GM18526 (cell line): ENCODE results near the gene ADCY3.

Experiments
- POLR2A ChIP-seq: IDR thresholded peaks from 3 replicates; pipeline ENCODE4 v1.6.1; 2011; ENCODE audit not compliant: insufficient read length; ENCODE audit errors: extremely low read depth

ADCY3 gene

DNA sequence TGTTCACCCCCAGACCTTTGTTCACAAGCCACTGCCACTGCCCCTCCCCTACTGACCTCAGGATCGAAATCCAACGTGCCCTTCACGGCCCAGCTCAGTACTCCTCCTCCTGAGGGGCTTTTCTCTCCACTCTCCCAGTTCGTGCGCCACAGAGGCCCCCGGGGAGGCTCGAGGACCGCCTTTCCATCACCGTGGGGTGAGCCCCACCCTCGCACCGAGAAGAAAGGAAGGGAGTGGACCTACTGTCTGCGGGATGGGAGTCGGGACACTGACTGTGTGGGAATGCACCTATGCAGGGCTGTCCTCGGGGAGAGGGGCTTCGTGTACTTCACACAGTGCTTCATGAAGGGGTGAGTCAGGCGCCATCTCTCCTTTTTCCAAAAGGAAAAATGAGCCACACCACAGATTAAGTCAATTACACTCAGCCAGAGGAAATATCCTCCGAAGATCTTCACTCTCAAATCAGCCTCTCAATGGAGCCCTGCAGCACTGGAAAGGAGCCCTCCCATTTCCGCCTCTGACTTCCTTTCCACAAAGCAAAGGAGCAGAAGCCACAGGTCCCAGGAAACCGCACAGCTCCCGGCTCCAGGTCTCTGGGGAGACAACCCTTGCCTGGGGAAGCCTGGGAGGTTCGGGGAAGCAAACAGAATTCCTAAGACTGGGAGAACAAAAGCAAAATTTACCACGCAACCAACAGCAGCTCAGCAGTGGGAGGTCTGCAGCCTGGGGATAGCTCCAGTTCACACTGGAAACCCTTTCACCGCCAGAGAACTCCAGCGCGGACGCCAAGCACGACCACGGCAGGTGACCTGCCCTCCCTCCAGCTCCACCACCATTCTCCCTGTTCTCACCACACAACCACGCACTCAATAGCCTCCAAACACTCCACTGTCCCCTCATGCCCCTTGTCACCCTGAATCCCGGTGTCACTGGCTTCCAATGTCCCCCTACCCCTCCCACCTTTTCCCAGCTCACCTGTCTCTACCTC lies 21.6 kb downstream of the ADCY3 start:
- no peak for TF ChIP-seq POLR2A

DNA sequence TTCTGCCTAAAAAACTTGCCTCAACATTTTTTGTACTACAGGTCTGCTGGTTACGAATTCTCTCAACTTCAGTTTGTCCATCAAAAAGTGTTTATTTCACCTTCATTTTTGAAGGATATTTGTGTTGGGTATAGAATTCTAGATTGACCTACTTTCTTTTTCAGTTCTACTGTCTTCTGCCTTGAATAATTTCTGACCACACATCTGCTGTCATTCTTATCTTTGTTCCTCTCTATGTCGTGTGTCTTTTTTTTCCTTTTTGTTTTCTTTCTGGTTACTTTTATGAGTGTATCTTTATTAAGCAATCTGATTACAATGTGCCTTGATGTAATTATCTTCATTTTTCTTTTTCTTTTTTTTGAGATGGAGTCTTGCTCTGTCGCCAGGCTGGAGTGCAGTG lies 25.3 kb downstream of the ADCY3 start:
- no peak for TF ChIP-seq POLR2A

DNA sequence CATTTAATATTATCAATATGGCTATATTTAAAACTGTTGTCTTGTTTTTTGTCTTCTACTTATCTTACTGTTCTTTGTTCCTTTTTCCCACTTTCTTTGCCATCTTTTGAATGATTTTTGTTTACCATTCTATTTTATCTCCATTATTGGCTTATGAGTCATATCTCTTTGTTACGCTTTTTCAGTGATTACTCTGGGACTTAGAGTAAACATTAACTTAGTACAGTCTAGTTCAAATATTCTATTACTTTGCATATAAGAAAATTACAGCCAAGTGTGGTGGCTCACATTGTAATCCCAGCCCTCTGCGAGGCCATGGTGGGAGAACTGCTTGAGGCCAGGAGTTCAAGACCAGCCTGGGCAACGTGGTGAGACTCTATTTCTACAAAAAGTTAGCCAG lies 26.1 kb downstream of the ADCY3 start:
- TF ChIP-seq POLR2A = no peak

DNA sequence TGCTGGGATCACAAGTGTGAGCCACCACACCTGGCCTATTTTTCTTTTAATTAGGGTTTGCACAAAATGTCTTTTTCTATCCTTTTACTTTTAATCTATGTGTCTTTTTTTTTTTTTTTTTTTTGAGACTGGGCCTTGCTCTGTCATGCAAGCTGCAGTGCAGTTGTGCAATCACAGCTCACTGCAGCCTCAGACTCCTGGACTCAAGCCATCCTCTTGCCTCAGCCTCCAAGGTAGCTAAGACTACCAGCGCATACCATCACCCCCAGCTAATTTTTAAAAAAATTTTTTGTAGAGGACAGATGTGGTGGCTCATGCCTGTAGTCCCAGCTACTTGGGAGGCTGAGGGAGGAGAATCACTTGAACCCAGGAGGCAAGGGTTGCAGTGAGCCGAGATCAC lies 27.1 kb downstream of the ADCY3 start:
- no peak for TF ChIP-seq POLR2A

DNA sequence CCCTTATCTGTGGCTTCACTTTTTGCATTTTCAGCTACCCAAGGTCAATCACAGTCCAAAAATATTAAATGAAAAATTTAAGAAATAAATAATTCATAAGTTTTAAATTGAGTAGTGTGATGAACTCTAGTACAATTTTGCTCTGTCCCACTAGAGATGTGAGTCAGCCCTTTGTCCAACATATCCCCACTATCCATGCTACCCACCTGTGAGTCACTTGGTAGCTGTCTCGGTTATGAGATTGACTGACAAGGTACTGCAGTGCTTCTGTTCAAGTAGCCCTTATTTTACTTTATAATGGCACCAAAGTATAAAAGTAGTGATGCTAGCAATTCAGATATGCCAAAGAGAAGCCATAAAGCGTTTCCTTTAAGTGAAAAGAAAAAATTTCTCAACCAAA lies 28.8 kb downstream of the ADCY3 start:
- TF ChIP-seq POLR2A = no peak

DNA sequence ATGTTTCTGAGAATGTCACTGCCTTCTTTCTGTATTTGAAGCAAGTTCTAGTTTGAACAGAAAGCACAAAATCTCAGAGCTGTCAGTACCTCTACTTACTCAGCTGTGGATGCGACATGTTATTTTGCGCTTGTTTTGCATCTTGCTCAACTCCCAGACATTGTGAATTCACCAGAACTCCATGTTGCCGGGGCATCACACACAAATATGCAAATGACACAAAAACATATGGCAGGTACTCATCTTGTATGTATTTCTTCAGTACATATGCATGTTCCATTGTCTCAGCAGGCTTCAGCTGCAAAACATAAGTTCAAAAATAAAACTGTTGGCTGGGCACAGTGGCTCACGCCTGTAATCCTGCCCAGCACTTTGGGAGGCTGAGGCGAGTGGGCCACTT lies 30.8 kb downstream of the ADCY3 start:
- no peak for TF ChIP-seq POLR2A

DNA sequence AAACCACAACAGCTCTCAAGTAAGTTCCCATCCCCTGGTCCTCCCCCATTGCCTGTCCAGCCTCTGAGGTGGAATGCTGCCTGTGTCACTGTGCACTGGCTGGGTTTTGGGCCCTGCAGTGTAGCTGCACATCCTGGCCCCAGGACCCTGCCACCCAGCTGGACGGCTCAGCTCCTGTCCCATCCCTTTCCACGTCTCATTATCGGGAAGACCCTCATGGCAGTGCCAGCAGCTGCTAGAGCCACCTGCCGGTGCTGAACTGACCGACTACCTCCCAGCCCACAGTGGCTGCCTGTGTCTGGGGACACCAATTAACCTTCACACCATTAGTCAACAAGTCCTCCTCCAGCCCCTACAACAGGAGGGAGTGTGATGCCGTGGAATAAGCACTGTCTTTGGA lies 31.9 kb downstream of the ADCY3 start:
- TF ChIP-seq POLR2A = no peak

DNA sequence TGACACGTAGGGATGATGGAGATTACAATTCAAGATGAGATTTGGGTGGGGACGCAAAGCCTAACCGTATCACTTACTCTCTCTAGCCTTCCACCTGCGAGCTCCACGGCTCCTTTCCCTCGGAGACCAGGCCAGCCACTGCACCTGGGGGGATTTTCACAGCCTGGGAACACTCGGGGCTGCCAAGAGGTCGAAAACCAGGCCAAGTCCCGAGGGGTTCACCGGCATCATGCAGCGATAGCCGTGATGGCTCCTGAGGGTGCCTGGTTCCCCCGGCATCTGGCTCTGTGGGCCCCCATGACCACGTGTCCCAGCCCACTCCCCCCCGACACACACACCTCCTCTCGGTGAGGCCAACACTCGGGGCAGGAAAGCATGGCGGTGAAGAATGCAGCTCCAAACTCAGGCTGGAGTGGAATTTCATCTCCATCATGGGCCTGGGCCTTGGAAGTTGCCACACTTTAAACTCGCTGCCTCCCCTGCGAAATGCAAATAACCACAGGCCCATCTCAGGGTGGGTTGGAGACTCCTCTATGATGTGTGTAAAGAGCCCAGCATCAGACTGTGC lies 32.6 kb downstream of the ADCY3 start:
- TF ChIP-seq POLR2A = no peak

DNA sequence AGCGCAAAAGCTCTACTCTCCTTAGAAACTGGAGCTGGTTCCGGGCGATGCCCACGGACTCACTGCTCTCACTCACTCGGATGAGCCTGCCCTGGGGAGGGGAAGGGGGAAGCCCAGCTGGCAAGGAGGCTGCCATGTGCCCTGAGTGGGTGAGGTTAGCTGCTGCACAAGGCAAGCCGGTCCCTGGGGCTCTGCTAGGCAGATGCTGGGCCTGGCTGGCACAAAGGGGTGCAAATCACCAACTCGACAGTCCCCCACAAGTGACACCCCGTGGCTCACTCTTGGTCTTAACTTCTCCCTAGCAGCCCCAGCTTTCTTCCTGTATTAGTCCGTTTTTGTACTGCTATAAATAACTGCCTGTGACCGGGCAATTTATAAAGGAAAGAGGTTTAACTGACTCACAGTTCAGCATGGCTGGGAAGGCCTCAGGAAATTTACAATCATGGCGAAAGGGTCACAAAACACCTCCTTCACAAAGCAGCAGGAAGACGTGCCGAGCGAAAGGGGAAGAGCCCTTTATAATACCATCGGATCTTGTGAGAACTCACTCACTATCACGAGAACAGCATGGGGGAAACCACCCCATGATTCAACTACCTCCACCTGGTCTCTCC lies 33.2 kb downstream of the ADCY3 start:
- TF ChIP-seq POLR2A = no peak

DNA sequence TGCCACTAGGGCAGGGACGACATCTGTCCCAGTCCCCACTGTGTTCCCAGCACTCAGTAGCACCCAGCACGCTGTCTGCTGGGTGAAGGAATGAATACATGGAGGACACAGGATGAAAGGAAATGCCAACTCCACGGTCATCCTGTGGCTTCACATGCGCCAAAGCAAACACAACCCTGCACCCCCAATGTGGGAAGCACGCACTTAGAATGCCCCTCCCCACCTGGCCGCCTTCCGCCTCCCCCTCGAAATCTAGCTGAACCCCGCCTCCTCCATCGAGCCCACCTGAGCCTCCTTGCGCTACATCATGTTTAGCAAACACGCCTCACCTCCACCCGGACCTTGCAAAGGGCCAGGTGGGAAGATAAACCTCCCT lies 33.9 kb downstream of the ADCY3 start:
- TF ChIP-seq POLR2A = no peak

DNA sequence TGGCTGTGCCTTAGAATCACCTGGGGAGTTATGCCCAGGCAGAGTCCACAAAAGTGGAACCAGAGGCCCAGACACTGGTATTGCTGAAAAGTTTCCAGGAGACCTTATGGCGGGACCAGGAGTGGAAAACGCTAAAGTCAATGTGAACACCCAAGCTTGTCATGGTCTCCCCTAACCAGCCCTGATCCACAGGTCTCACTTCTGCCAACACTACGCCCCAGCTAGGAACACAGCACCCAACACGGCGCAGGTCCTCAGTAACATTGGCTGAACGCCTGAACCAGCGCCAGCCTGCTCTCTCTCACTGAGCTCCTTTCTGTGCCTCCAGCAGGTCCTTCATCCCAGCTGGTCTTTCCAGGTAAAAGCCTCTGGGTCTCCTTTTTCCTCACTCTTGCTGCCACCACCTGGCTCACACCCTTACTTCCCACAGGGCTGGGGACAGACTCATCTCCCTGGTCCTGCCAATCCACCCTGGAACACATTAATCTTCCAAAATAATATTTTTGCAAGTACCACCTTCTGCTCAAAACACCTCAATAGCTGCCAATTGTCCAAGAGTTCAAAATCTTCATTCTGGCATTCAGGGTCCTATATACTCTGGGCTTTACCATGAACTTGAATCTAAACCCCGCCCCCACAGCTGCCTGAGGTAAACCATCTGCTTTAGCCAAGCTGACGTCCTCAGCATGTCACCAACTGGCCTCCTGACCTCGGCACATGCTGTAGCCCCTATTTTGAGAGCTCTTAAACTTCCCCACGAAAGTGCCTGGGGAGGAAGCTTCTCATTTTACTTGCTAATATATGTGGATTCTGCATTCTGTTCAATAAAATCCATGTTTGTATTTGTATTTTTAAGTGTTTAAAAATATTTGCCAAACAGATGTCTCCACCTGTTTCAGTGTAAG lies 34.6 kb downstream of the ADCY3 start:
- no peak for TF ChIP-seq POLR2A

DNA sequence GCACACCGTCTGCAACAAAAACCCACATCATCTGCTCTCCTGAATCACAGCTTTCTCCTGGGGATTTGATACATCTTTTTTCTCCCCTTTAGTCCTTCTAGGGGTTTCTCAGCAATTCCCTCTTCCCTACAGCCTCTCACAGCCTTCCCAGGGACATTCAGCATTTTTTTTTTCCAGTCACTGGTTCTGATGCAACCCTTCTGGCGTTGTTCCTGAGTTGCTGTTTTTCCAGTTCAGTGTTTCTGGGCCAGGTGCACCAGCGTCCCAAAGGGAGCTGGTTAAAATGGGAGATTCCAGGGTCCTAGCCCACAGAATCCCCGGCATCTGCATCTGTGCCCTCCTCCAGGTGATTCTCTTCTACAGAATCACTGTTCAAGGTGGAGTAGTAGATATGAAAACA lies 36.1 kb downstream of the ADCY3 start:
- no peak for TF ChIP-seq POLR2A

DNA sequence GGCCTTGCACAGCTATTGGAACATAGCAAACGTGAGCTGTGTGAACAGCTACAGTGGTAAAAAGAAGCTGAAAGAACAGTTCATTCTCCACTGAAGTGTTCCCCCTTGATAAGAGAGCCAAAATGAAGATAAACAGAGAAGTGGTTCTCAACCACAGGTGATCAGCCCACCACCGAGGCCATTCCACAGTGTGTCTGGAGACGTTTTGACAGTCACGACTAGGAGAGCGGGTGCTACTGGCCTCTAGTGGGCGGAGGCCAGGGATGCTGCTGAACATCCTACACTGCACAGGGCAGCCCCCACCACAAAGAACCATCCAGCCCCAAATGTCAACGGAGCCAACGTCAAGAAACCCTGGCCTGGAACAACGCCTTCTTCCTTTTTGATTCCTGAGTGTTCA lies 38.4 kb downstream of the ADCY3 start:
- no peak for TF ChIP-seq POLR2A

DNA sequence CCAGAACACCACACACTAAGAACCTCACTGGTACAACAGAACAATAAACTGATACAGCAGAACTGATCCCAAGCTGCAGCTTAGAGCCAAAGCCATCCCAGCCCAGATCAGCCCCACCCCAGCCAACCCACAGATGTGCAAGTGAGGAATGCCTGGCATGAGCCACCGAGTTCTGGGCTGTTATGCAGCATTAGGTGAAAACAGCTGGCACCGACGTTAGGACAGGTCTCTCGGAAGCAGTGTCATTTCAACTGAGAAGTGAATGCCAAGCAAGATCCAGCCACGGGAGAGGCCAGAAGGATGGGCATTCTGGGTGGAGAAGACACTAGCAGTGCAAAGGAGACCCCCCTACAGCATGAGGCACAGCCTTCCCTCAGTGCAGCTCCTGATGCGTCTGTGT lies 38.9 kb downstream of the ADCY3 start:
- no peak for TF ChIP-seq POLR2A

DNA sequence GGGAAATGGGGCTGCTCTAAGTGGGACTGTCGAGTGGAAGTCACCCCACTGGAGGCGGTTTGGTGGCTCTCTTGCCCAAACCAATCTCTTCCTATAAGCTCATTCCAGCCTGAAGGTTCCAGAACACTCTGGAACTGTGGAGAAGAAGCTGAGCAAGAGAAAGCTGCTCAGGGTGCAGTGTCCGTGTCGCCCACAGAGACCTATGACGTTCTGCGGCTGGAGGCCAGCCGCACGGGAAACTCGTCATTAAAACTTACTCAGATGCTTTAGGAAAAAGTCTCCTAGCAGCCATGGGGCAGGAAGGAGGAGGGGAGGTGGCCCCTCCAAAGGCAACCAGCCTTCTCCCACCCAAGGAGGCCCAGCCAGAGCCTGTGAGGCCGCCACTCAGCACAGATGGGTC lies 41.7 kb downstream of the ADCY3 start:
- no peak for TF ChIP-seq POLR2A
